Activated T-cell treated with anti-CD3 and anti-CD28 coated beads for 24 hours (primary cell): ENCODE results near the gene GDF2.
A peak's percentile ranks its signal among the peaks of the same experiment; 100 is the strongest.

Source experiments
- DNase-seq: peaks from one replicate; pipeline ENCODE4 v3.0.0-alpha.2; 2020; ENCODE audit warnings: low read depth

The GDF2 gene

DNA sequence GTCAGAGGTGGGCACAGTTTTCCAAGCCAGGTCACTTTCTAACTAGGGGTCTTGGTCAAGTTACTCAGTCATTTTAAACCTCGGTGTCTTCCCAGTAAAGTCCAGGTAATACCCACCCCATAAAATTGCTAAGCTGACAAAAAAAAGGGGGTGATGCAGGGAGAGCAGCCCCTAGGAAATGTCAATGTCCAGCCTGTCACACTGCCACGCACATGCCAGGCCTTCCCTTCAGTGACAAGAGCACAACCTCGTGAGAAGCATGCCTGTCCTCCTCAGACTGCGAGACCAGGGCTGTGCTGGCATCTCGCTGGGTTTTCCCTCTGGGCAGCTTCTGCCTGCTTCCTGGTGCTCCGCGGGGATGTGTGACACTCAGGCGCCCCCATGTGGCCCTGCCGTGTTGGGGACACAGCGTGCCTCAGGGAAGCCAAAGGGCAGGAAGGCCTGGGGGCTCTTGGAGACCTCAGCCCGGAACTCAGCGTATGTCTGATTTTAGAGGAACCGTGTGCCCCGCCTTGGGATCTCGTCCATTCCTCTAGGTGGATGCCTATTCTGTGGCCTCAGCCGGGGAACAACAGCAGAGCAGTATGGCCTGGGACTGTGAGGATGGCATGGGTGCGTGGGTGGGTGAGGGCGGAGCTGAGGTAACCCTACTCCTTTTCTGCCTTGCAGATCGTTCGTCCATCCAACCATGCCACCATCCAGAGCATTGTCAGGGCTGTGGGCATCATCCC, 10.2 kb upstream of the GDF2 start:
- peak; percentile 82 for DNase-seq

DNA sequence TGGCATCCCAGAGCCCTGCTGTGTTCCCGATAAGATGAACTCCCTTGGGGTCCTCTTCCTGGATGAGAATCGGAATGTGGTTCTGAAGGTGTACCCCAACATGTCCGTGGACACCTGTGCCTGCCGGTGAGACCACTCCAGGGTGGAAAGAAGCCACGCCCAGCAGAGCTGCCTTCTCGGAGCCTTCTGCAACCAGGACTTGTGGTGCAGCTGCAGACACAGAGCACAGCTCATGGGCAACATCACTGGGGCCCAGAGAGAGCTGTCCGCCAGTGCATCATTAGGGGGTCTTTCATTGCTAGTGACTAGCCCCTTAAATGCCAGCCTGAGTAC, 9.6 kb upstream of the GDF2 start:
- DNase-seq, result no peak

DNA sequence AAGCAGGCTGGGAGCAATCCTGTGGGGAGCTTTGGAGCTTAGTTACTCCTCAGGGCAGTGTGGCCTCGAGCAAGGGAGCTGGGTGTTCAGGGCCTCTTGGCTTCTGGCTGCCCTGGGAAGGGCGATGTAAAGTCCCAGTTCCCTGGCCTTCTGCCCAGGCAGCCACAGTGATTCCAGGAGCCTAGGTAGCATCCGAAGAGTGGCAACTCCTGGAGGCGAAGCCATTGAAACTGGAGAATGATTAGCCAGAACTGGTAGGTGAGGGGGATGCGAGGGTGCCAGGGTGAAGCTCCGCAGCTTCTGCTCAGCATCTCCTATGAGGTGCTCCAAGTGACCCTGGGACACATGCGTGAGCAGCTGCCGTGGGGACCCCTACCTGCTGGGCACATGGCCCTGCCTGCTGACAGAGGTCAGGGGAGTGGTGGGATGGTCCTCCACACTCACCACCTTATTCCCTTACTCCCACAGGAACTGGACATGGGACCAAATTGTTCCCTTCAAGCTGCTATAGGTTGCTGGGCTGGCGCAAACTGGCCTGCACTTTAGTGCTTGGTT, 7.8 kb upstream of the GDF2 start:
- no peak for DNase-seq

DNA sequence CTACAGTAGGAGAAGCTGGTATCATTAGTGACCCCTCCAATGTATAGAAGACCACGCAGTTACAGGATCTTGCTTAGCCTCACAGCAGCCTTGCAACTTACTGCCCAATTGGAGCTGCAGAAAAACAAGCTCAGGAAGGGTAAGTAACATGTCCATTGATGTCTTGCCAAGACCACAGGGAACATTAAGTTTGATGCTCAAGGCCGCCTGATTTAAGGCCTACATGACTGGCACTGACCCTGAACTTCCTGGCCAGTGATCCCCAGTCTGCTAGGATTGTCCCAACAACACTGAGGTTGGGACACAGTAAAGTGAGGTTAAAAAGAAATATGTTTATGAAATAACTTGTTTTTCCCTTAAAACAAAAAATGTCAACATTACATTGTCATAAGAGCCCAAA, 6.8 kb upstream of the GDF2 start:
- no peak for DNase-seq

DNA sequence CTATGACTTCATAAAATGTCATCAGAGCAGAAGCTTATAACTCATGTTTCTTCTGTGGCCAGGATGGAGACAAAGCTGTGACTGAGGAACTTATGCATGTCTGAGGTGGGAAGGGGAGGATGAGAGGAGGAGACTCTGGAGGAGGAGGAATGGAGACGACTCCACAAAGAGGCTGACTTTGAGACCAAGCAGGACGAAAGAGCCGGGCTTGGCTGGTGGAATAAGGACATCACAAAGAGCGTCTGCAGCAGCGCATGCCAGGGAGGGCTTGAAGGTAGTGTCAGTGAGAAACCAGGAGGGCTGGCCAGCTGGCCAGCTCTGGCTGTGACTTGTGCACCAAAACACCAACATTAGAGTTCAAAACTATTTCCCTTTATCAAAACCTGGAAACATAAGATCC, 6.1 kb upstream of the GDF2 start:
- DNase-seq, result no peak

DNA sequence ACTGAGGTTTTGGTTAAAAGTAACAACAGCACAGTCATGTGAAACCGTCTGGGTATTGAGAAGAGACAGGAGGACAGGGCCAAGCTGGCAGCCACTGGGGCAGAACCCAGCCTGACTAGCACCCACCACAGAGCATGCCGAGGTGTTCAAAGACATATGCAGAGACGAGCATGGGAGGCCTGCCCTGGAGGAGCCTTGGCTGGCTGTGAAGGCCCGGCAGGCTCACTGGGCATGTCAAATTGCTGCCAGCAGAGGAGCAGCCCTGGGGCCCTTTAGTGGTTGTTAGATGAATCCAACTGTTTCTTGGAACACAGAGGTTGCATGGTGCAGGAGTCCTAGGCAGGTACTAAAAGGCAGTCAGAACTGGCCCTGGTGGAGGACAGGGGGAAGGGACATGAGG, 5.0 kb upstream of the GDF2 start:
- no peak for DNase-seq

DNA sequence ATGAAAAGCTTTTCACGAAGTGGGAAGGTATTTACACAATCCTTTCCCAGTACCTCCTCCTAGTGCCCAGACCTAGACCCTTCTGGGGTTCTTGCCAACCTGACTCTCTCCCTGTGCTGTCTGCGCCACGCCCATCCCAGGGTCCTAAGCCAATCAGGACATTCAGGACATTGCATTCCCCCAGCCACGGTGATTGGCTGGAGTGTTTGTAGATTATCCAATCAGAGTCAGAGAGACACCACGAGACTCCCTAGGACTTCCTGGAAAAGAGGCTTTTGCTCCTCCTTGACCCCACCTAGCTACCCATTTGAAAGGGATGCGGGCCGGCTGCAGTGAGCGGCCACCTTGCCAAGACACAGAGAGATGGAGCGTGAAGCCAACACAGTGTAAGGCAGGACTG, 3.5 kb upstream of the GDF2 start:
- no peak for DNase-seq

DNA sequence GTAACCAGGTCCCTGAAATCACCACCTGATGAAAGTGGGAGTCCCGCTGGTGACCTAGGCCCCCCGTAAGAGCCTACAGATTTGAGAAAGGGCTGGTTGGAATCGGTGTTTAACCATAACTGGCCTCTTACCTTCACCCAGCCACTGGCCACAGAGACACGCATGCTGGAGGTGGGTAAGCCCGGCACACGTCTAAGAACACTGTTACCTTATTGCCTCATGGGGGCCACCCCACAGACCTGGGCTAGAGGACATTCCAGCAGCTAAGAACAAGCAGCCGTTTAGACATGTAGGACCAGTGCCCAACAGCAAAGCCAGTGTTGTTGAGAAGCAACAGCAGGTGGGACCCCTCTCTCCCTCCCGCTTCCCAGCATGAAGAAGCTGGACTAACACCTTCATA, 2.5 kb upstream of the GDF2 start:
- DNase-seq, result no peak

DNA sequence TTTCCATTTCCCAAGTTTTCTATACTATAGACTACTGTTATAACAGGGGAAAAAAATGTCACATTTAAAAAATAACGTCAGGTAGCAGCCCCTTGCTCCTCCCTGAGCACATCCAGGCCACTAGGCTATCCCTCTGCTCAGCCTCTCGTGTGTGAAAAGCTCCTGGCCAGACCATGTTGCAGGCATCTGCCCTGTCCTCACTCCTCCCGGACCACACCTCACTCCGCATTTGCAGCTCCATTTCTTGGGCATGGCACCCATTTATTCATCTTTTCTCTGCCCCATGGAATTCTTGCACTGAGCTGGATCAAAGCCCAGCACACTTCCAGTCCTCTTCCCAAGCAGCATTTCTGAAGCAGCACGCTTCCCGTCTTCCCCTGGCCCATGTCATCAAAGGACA, 1.4 kb upstream of the GDF2 start:
- DNase-seq, result no peak

DNA sequence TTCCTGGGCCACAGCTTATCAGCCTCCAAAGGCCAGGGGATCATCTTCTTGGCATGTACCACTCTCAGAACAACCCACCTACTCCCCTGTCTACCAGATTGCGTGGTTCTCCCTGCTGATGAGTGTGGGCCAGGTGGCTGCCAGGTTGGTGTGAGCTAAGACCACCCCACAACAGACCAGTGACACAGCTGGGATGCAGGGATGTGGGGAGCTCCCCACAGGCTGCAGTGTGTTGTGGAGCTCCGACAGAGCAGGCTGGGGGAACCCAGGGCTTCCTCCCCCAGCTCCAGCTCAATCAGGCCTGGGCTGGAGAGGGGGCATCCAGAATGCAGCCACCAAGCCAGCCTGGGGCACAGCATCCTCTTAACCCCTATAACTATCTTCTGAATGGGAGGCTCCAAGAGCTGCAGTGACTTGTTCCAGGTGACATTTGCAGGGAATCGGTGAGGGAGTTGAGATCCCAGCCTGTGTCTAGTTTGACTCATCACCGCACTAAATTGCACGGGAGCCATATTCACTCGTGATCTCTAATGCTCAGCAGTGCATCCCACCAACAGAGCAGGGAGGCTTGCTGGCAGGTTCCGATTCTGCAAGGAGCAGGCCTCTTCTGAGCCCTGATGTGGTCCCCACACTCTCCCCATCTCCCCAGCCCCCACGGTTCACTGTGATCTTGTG, 596 bp upstream of the GDF2 start:
- no peak for DNase-seq

DNA sequence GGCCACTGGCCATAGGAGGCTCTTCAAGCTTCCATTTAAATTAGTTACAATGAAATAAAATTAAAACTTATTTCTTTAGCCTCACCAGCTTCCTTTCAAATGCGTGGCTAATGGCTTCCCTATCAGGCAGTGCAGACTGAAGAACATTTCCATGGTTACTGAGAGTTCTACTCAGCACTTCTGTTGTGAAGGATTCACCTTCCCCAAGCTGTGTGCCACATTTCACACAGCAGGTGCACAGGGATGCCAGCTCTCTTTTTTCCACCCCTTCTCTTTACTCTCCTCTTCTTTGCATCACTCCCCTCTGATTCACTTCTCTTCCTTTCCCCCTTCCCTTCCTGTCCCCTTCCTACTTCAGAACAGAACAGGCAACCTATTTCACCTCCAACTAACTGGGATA, 833 bp downstream of the GDF2 start:
- DNase-seq, result no peak

DNA sequence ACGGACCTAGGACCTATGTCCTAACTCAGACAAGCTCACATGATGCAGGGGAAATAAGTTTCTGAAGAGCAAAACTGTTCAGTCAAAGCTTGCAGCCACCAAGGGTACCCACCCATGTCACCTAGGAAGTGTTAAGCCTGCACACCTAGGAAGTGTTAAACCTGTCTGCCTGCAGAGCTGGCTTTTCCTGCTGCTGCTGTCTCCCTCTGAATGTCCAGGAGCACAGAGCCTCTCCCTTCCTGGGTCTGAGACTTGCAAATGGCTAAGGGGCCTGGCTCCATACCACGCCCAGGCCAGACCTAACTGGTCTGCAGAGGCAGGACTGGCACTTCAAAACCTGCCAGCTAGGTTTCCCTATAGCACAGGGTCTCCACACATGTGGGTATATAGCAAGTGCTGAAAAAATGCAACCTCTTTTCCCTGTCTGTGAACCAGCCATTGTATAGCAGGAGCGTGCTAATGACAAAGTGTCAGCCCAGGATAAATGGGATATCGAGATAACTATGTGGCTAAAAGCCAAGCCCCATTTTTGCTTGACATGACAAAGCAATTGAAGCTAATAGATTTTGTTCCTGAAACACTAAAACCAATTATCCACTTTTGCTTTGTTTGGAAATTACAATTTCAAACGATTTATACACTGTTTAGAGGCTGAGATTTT, 1.5 kb downstream of the GDF2 start:
- no peak for DNase-seq

DNA sequence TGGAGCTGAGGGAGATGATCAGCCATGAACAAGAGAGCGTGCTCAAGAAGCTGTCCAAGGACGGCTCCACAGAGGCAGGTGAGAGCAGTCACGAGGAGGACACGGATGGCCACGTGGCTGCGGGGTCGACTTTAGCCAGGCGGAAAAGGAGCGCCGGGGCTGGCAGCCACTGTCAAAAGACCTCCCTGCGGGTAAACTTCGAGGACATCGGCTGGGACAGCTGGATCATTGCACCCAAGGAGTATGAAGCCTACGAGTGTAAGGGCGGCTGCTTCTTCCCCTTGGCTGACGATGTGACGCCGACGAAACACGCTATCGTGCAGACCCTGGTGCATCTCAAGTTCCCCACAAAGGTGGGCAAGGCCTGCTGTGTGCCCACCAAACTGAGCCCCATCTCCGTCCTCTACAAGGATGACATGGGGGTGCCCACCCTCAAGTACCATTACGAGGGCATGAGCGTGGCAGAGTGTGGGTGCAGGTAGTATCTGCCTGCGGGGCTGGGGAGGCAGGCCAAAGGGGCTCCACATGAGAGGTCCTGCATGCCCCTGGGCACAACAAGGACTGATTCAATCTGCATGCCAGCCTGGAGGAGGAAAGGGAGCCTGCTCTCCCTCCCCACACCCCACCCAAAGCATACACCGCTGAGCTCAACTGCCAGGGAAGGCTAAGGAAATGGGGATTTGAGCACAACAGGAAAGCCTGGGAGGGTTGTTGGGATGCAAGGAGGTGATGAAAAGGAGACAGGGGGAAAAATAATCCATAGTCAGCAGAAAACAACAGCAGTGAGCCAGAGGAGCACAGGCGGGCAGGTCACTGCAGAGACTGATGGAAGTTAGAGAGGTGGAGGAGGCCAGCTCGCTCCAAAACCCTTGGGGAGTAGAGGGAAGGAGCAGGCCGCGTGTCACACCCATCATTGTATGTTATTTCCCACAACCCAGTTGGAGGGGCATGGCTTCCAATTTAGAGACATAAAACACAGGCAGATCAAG, 3.3 kb downstream of the GDF2 start:
- DNase-seq, result no peak

DNA sequence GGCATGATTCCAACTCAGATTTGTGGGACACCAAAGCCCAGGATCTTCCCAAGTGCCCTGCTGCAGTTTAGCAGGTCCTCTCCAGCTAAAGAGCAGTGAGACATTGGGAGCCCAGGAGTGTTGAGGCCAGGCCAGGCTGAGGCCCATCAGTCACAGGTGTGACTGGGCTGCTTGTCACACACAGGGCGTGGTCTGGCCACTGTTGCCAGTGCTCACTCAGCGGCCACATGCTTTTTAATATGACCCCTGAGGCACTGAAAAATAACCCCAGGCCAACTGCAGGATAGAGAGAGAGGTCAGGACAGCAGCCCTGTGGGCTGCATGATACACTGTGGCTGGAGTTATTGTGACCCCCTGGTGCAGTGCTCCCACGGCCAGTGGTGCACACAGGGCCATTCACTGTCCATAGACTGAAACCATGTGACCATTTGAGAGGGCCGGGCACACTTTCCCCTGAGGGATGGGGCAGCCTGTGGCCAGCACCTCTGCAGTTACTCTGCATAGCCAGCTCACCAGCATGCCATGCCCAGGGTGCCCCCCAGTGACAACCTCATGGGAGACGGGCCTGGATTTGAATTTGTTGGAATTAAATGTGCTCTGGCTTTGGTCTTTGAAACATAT, 4.2 kb downstream of the GDF2 start:
- no peak for DNase-seq

DNA sequence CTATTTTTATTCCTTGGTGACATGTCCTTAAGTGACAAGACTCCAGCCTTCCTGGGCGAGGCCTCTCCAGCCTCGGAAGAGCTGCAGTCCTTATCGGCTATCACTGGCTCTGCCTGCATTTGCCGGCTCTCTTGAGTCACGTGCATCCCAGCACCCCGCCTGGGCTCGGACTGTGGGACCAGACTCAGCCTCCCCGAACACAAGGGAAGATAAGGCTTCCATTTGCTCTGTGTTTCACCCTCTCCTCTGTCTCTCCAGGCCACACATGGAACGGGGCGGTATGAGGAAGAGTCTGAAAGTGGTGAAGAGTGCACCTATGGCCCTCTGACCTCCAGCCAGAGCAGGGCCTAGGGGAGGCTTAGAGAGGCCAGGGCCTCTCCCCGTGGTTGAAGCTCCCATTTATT, 4.7 kb downstream of the GDF2 start:
- no peak for DNase-seq

DNA sequence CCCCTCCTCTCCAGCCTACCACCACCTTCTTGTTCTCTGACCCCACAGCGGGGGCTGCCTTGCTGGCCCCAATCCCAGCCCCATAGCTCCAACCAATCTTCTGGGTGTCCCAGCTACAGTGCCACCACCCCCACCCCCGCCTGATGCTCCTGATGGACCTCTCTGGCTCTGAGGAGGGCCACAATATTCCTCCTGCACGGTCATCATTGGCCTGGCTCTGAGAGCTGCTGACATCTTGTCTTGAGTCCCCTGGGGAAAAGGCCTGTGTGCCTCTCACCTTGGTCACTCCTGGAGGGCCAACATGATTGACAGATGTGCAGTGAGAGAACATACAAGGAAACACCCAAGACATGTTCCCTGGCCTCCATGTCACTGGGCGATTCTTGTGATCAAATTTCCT, 7.6 kb downstream of the GDF2 start:
- no peak for DNase-seq

DNA sequence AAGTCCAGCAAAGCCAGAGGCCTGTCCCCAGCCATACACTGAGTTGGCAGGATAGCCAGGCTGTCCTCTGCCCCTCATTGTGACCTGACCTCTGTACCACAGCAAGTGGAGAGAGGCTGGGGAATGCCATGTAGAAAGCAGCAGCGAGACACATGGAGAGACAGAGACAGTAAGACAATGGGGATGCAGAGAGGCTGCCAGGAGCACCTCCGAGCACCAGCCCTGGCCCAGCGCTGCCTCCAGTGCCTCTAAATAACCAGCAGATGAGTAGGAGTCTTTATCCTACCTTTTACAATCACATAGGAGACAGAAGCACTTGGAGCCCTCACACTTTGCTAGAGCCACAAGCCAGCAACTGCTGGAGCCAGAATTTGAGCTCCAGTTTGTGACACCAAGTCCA, 8.1 kb downstream of the GDF2 start:
- no peak for DNase-seq

DNA sequence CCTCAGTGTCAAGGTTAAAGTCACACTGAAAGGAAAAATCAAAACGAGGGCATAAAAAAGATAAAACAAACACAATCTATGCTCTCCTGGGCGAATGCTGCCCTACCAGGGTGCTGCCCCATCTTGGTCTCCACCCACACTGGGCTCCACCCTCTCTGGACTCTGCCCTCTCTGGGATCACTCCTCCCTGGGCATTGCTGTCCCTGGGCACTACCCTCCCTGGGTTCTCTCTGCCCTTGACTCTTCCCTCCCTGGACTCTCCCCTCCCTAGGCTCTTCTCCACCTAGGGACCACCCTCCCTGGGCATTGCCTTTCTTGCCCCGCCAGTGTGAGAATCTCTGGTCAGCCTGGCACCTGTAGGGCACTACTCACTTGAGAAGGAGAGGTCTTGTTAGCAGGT, 8.6 kb downstream of the GDF2 start:
- no peak for DNase-seq

DNA sequence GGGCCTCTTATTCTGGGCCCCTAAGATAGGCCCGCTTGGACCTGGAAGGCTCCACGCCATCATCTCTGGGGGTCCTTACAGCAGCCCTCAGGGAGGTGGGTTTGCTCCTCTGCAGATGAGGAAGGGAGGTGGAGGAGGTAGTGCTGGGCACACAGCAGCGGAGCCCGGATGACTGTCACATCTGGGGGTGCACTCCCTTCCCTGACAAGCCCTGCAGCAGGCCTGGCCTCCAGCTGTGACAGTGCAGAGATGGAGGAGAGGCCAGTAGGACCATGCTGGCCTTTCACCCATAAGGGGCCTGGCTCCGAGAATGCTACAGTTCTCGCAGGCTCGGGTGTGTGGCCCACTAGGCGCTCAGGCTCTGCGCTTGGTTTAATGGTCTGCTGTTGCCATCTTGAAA, 9.2 kb downstream of the GDF2 start:
- no peak for DNase-seq

DNA sequence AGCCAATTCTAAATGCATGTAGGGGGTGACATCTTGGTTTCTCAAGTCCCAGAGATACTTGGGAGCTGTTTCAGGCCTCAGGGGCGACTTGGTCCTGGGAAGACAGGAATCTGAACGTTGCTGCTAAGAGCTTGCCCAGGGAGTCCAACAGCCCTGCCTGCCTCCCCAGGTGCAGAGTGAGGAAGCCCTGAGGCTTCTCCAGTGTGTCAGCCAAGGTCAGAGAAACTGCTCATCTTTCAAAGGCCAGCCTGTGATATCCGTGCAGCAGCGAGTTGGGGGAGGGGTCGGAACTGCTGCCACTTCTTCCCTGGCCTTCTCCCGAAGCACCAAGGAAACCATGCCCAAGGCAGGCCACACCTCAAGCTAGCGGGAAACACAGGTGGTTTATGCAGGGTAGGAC, 9.7 kb downstream of the GDF2 start:
- DNase-seq, result no peak

DNA sequence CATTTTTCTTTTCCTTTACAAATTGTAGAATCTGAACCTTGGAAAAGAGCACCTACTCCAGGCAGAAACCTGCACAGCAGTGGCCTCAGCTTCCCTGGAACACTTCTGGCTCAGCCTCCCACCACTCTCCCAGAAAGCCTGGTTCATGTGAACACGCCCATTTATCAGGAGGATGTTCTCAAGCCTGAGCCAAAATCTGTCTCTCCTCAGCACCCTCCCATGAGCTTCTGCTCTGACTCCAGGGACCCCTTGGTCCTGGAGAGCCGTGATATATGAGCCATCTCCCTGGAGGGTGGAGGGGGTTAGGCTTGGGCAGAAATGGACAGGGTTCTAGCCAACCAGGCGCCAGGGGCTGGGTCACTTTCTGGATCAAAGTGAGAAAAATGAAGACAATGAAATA, 10.1 kb downstream of the GDF2 start:
- no peak for DNase-seq

DNA sequence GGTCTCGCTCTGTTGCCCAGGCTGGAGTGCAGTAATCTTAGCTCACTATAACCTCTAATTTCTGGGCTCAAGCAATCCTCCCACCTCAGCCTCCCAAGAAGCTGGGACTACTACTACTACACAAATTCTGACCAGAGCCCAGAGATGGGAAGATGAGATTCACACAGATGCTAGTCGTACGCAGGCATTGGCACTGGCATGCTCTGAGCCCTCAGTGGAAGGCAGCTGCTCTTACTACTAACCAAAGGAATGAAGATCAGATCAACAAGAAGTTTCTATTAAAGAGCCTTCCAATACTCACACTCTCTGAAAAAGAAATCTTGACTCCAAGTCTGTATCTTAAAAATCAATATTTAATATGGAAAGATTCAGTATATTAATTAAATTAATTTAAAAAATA, 10.7 kb downstream of the GDF2 start:
- no peak for DNase-seq
